ENCODE results near the gene PPP1R9B. TPM values are rescaled to one million over a fixed set of nuclear protein-coding genes. Genes with fewer than 3 reads are reported as not detected.

Gene PPP1R9B
- total RNA-seq, 2 experiments from 2014 or later, result 61.1 to 64.0 TPM

DNA sequence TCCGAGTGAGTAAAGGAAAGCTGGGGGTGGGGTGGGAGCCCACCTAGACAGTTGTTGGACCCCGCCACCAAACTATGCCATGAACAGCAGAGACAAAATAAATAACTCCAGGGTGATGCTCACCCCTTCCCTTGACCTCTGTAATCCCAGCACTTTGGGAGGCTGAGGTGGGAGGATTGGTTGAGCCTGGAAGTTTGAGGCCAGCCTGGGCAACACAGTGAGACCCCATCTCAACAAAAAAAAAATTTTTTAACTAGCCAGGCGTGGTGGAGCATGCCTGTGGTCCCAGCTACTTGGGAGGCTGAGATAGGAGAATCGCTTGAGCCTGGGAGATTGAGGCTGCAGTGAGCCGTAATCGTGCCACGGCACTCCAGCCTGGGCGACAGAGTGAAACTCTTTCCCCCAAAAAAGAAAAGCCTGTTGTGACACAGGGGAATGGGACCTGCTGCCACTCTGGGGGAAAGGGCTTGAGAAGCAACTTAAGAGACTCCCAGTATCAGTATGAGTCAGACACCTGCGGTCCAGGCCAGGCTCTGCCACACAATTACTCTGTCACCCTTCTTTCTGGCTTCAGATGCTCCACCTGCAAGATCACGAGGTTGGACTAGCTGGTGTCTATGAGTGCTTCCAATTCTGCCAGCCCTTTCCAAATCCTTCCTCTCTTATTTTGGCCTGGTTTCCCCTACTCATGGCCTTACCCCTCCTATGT lies 20.3 kb upstream of the PPP1R9B start:
- peak; percentile 49 for DNase-seq
- no peak overlapping the region for H3K27ac Mint-ChIP-seq

DNA sequence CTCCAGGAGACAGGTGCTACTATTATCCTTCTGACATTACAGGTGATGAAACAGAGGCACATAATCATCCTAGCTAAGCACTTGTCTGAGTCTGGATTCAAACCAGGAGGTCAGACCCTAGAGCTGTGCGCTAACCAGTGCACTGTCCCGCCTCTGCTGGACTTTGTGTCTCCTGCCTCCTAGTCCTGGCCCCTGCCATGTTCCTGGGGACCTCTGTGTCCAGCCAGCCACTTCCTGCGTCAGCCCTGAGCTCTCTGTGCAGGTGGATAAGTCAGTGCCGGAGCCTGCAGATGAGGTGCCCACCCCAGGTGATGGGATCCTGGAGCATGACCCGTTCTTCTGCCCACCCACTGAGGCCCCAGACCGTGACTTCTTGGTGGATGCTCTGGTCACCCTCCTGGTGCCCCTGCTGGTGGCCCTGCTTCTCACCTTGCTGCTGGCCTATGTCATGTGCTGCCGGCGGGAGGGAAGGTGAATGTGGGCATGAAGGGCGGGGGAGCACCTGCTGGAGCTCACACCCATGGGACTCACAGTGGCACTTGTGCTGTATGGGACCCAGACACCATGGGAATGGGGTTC lies 19.5 kb upstream of the PPP1R9B start:
- Mint-ChIP-seq H3K27me3 (no peaks in the 10 kb centered on the region), H3K4me1 (peaks cover 9% of the 10 kb centered on the region), H3K4me3 (no peak overlapping the region), H3K36me3 (ENCODE audit: low read depth) (no peaks in the 10 kb centered on the region), H3K9me3 (ENCODE audit: low read depth) (no peaks in the 10 kb centered on the region), H3K27ac (no peak overlapping the region)
- ATAC-seq (no peak), DNase-seq (no peak)
- intact Hi-C loops (cut with DNase I, micrococcal nuclease), result loop anchor here (1.0 kb wide), 2 partner anchors 28 to 127 kb away; no protein-coding TSS in a partner anchor
- POLR2A ChIA-PET, result interaction anchor here (0.6 to 0.7 kb wide), 3 partner anchors 14 to 693 kb away, joined by 3 to 8 read pairs (median 4); no protein-coding TSS in a partner anchor
- CTCF ChIA-PET, result interaction anchor here (0.6 to 3.6 kb wide), 38 partner anchors 8 to 499 kb away, joined by 3 to 34 read pairs (median 4); partner anchors contain the start of gene COL1A1

More for the DNA sequence above, 20.3 kb upstream of the PPP1R9B start:
- H3K9me3 Mint-ChIP-seq (ENCODE audit: low read depth), result no peaks in the 10 kb centered on the region
- H3K4me3 Mint-ChIP-seq, result no peak overlapping the region
- intact Hi-C loops (cut with DNase I, micrococcal nuclease), result no loop called here
- peak; percentile 59 for ATAC-seq
- H3K27me3 Mint-ChIP-seq, result no peaks in the 10 kb centered on the region
- H3K36me3 Mint-ChIP-seq (ENCODE audit: low read depth), result no peaks in the 10 kb centered on the region
- ChIA-PET POLR2A (no interaction called here), CTCF (interaction anchor here (0.6 to 3.6 kb wide), 12 partner anchors 7 to 126 kb away, joined by 3 to 34 read pairs (median 6); partner anchors contain the start of gene COL1A1)
- H3K4me1 Mint-ChIP-seq, result peaks cover 9% of the 10 kb centered on the region

GRCh38 chr17:50169121-50169764 lies 18.8 kb upstream of the PPP1R9B start:
- ATAC-seq, result peak; percentile 77
- Mint-ChIP-seq H3K27me3 (no peaks in the 10 kb centered on the region), H3K4me3 (peak overlapping the region; percentile 11), H3K27ac (peak overlapping the region; percentile 11), H3K4me1 (peaks cover 9% of the 10 kb centered on the region), H3K9me3 (ENCODE audit: low read depth) (no peaks in the 10 kb centered on the region), H3K36me3 (ENCODE audit: low read depth) (no peaks in the 10 kb centered on the region)
- ChIA-PET POLR2A (interaction anchor here (0.6 to 0.7 kb wide), 3 partner anchors 15 to 694 kb away, joined by 3 to 8 read pairs (median 4); no protein-coding TSS in a partner anchor), CTCF (interaction anchor here (0.5 to 3.6 kb wide), 34 partner anchors 8 to 499 kb away, joined by 3 to 34 read pairs (median 4); partner anchors contain the start of gene COL1A1)
- intact Hi-C loops (cut with DNase I, micrococcal nuclease), result loop anchor here (1.0 kb wide), 2 partner anchors 29 to 128 kb away; no protein-coding TSS in a partner anchor
- DNase-seq, result peak; percentile 66

GRCh38 chr17:50168319-50168718 lies 17.8 kb upstream of the PPP1R9B start:
- CTCF ChIA-PET, result interaction anchor here (1.0 to 3.6 kb wide), 7 partner anchors 10 to 148 kb away, joined by 3 to 34 read pairs (median 6); partner anchors contain the start of gene COL1A1
- no peaks in the 10 kb centered on the region for H3K36me3 Mint-ChIP-seq (ENCODE audit: low read depth)
- no peak overlapping the region for H3K27ac Mint-ChIP-seq
- POLR2A ChIA-PET, result no interaction called here
- H3K4me1 Mint-ChIP-seq, result peaks cover 18% of the 10 kb centered on the region
- no peaks in the 10 kb centered on the region for H3K27me3 Mint-ChIP-seq
- no peak for DNase-seq
- intact Hi-C loops (cut with DNase I, micrococcal nuclease), result no loop called here
- ATAC-seq, result no peak
- H3K4me3 Mint-ChIP-seq, result no peak overlapping the region
- H3K9me3 Mint-ChIP-seq (ENCODE audit: low read depth), result no peaks in the 10 kb centered on the region

DNA sequence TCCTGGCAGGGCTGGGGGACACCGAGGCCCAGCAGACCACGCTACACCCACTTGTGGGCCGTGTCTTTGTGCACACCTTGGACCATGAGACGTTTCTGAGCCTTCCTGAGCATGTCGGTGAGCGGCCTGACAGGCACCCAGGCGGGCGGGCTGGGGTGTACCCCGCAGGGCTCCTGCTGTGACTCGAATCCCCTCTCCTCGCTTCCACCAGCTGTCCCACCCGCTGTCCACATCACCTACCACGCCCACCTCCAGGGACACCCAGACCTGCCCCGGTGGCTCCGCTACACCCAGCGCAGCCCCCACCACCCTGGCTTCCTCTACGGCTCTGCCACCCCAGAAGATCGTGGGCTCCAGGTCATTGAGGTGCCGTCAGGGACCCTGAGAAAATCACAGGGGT lies 16.9 kb upstream of the PPP1R9B start:
- Mint-ChIP-seq H3K4me3 (no peak overlapping the region), H3K27me3 (no peaks in the 10 kb centered on the region), H3K27ac (no peak overlapping the region)

GRCh38 chr17:50166518-50167181 lies 16.2 kb upstream of the PPP1R9B start:
- peaks cover 32% of the 10 kb centered on the region for H3K4me1 Mint-ChIP-seq
- no peaks in the 10 kb centered on the region for H3K9me3 Mint-ChIP-seq (ENCODE audit: low read depth)
- intact Hi-C loops (cut with DNase I, micrococcal nuclease), result no loop called here
- no peaks in the 10 kb centered on the region for H3K27me3 Mint-ChIP-seq
- no peak for DNase-seq
- H3K4me3 Mint-ChIP-seq, result no peak overlapping the region
- ChIA-PET POLR2A (no interaction called here), CTCF (interaction anchor here (1.1 kb wide), 1 partner anchor 33 kb away, joined by 6 read pairs; no protein-coding TSS in a partner anchor)
- no peaks in the 10 kb centered on the region for H3K36me3 Mint-ChIP-seq (ENCODE audit: low read depth)
- no peak for ATAC-seq
- H3K27ac Mint-ChIP-seq, result no peak overlapping the region

More for the DNA sequence above, 16.9 kb upstream of the PPP1R9B start:
- Mint-ChIP-seq H3K36me3 (ENCODE audit: low read depth) (no peaks in the 10 kb centered on the region), H3K4me1 (peaks cover 25% of the 10 kb centered on the region), H3K9me3 (ENCODE audit: low read depth) (no peaks in the 10 kb centered on the region)
- ChIA-PET CTCF (interaction anchor here (1.1 to 3.6 kb wide), 3 partner anchors 11 to 34 kb away, joined by 3 to 34 read pairs (median 6); partner anchors contain the start of gene COL1A1), POLR2A (no interaction called here)
- no peak for ATAC-seq
- intact Hi-C loops (cut with DNase I, micrococcal nuclease), result no loop called here
- no peak for DNase-seq

- intact Hi-C loops (cut with DNase I, micrococcal nuclease), result no loop called here
- Mint-ChIP-seq H3K27me3 (no peaks in the 10 kb centered on the region), H3K4me3 (no peak within 1 kb of the TSS), H3K4me1 (peaks cover 37% of the 10 kb centered on the region), H3K27ac (peak within 1 kb of the TSS; percentile 2), H3K9me3 (ENCODE audit: low read depth) (no peaks in the 10 kb centered on the region), H3K36me3 (ENCODE audit: low read depth) (no peaks in the 10 kb centered on the region)
- ChIA-PET CTCF (interaction anchor here (0.6 to 1.1 kb wide), 3 partner anchors 34 to 953 kb away, joined by 3 to 6 read pairs (median 3); no protein-coding TSS in a partner anchor), POLR2A (no interaction called here)
- ATAC-seq (no peak), DNase-seq (no peak)
Observed at GRCh38 chr17:50165867-50166517, 15.5 kb upstream of the PPP1R9B start, which contains the start of gene SGCA. Gene SGCA, plus strand, starts transcription at chr17:50166005. Its CDS starts 36 bp downstream, at chr17:50166041.

GRCh38 chr17:50165466-50165865 lies 15.0 kb upstream of the PPP1R9B start:
- H3K27ac Mint-ChIP-seq, result peak overlapping the region; percentile 2
- intact Hi-C loops (cut with DNase I, micrococcal nuclease), result no loop called here
- DNase-seq (no peak), ATAC-seq (no peak)
- H3K4me1 Mint-ChIP-seq, result peaks cover 41% of the 10 kb centered on the region
- H3K4me3 Mint-ChIP-seq, result no peak overlapping the region
- H3K9me3 Mint-ChIP-seq (ENCODE audit: low read depth), result no peaks in the 10 kb centered on the region
- H3K36me3 Mint-ChIP-seq (ENCODE audit: low read depth), result no peaks in the 10 kb centered on the region
- POLR2A ChIA-PET, result no interaction called here
- H3K27me3 Mint-ChIP-seq, result no peaks in the 10 kb centered on the region
- CTCF ChIA-PET, result interaction anchor here (0.6 to 1.1 kb wide), 4 partner anchors 35 to 953 kb away, joined by 3 to 6 read pairs (median 3); no protein-coding TSS in a partner anchor

GRCh38 chr17:50165066-50165465 lies 14.6 kb upstream of the PPP1R9B start:
- H3K4me3 Mint-ChIP-seq, result no peak overlapping the region
- peak overlapping the region; percentile 2 for H3K27ac Mint-ChIP-seq
- no peaks in the 10 kb centered on the region for H3K27me3 Mint-ChIP-seq
- H3K4me1 Mint-ChIP-seq, result peaks cover 41% of the 10 kb centered on the region
- ATAC-seq (no peak), DNase-seq (no peak)
- intact Hi-C loops (cut with DNase I, micrococcal nuclease), result no loop called here
- ChIA-PET CTCF (interaction anchor here (0.6 to 1.5 kb wide), 3 partner anchors 50 to 140 kb away, joined by 3 to 4 read pairs (median 3); no protein-coding TSS in a partner anchor), POLR2A (no interaction called here)
- H3K9me3 Mint-ChIP-seq (ENCODE audit: low read depth), result no peaks in the 10 kb centered on the region
- H3K36me3 Mint-ChIP-seq (ENCODE audit: low read depth), result no peaks in the 10 kb centered on the region

DNA sequence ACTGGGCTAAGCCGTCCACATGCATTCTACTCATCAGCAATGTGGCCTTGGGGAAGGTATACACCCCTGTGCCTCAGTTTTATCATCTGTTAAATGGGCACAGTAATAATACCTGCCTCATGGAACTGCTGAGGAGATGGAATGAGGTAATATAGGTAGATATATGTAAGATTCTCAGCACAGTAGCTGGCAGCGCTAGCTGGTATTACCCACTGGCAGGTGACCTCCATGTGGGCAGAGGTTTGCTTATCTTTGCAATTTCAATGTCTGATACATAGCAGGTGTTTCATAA lies 14.2 kb upstream of the PPP1R9B start:
- Mint-ChIP-seq H3K27ac (no peak overlapping the region), H3K27me3 (no peaks in the 10 kb centered on the region), H3K4me1 (peaks cover 41% of the 10 kb centered on the region), H3K36me3 (ENCODE audit: low read depth) (no peaks in the 10 kb centered on the region), H3K4me3 (no peak overlapping the region), H3K9me3 (ENCODE audit: low read depth) (no peaks in the 10 kb centered on the region)
- intact Hi-C loops (cut with DNase I, micrococcal nuclease), result loop anchor here in 1 of 2 experiments (5.0 kb wide), 1 partner anchor 47 kb away; no protein-coding TSS in a partner anchor
- ChIA-PET CTCF (interaction anchor here (1.5 to 1.6 kb wide), 2 partner anchors 8 to 50 kb away, joined by 3 to 4 read pairs; no protein-coding TSS in a partner anchor), POLR2A (no interaction called here)
- DNase-seq (no peak), ATAC-seq (no peak)

Measured in activated CD4-positive, alpha-beta T cell treated with anti-CD3 and anti-CD28 coated beads for 36 hours (primary cell).